ENCODE data around the gene SOBP.
A peak's percentile ranks its signal among the peaks of the same experiment; 100 is the strongest.

SOBP gene

DNA sequence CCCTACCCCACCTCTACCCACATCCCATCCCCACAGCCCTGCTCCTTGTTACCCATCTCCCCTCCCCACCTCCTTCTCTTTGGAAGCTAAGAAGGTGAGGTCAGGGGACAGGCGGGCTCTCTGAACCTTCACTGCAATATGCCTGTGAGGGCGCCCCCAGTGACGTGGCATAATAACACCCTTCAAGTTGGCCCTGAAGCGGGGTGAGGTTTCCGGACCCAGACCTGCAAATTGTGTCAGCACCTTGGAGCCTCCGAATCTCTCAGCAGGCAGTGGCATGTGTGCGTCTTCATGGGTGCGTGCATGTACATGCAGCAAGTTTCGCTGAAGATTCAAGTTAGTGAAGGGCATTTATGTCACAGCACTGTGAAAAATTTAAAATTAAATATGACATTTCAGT lies 114.6 kb downstream of the SOBP start:
- no peak overlapping the region for H3K4me3 ChIP-seq (ENCODE audit: control insufficient read depth, low read depth, low read length)
- DNase-seq (ENCODE audit: low read depth), result no peak
- TF ChIP-seq, protein P1, sequence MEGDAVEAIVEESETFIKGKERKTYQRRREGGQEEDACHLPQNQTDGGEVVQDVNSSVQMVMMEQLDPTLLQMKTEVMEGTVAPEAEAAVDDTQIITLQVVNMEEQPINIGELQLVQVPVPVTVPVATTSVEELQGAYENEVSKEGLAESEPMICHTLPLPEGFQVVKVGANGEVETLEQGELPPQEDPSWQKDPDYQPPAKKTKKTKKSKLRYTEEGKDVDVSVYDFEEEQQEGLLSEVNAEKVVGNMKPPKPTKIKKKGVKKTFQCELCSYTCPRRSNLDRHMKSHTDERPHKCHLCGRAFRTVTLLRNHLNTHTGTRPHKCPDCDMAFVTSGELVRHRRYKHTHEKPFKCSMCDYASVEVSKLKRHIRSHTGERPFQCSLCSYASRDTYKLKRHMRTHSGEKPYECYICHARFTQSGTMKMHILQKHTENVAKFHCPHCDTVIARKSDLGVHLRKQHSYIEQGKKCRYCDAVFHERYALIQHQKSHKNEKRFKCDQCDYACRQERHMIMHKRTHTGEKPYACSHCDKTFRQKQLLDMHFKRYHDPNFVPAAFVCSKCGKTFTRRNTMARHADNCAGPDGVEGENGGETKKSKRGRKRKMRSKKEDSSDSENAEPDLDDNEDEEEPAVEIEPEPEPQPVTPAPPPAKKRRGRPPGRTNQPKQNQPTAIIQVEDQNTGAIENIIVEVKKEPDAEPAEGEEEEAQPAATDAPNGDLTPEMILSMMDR (conservative IDR thresholded peaks at IDR 0.05; ENCODE audit: control insufficient read depth, insufficient read depth, low read depth, low read length), result no peak

DNA sequence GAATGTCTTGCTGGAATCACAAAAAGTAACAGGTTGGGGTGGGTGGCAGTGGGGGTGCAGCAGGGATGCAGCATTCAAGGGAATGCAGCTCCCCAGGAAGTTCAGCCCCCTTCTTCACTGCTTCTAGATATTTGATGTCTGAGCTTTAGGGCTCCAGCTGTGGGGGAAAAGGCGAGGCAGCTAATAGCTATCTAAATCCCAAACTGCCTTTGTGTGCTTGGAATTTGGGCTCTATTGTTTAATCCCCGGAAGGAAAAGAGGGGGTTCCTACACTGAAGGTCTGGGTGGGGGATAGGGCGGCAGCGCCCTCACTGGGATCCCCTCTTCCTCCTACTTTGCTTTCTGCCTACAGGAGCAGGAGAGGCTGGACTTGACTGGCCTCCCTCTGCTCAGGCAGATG lies 116.5 kb downstream of the SOBP start:
- no peak overlapping the region for H3K4me3 ChIP-seq (ENCODE audit: control insufficient read depth, low read depth, low read length)
- TF ChIP-seq, protein P1 (conservative IDR thresholded peaks at IDR 0.05; ENCODE audit: control insufficient read depth, insufficient read depth, low read depth, low read length), result no peak
- no peak for DNase-seq (ENCODE audit: low read depth)

DNA sequence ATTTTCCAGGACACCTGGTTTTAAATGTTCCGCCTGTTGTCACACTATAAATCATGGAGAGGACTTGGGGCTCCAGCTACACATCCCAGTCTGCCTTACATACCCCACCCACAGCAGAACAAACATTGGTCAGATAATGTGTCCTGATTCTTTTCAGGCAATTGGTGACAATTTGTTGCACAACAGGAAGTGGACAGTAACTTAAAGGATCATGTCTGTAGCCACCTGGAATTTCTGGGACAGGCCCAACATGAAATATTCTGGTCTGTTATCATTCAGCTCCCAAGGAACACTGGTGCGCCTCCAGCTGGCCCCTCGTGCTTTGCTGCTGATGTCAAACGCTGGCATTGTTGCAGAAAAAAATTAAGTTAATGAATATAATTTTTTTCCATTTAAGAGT lies 117.2 kb downstream of the SOBP start:
- DNase-seq (ENCODE audit: low read depth), result peak; percentile 31
- H3K4me3 ChIP-seq (ENCODE audit: control insufficient read depth, low read depth, low read length), result no peak overlapping the region
- TF ChIP-seq, protein P1 (conservative IDR thresholded peaks at IDR 0.05; ENCODE audit: control insufficient read depth, insufficient read depth, low read depth, low read length), result no peak

DNA sequence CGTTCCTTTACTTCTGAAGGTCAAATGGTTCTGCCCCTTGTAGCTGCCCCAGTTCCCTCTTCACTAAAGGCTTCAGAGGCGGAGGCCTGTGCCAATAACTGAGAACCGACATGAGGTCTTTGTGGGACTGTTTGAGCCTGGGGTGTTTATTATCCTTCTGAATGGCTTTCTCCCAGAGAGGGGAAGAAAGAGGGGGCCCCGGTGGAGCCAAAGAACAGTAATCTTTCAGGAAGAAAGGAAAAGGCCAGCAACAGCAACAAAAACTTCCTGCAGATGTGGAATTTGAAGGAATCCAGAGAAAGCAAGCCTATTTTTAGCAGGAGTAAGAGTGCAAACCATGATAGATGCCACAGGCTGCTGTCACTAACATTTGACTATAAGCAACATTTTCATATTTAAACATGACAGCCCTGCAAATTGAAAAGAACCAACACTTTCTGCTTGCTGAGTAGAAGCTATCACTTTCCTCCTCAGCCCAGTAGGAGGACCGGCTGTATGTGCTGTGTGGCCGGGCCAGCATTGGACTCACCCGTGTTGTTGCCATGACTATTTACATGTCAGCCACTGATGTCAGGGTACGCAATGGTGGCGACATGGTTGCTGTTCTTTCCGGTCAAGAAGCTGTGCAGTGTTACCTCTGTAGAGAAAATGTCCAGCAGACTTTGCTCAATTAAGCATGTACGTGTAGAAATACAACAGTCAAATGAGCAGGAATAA lies 121.3 kb downstream of the SOBP start:
- no peak for DNase-seq (ENCODE audit: low read depth)
- H3K4me3 ChIP-seq (ENCODE audit: control insufficient read depth, low read depth, low read length), result no peak overlapping the region
- TF ChIP-seq, protein P1 (conservative IDR thresholded peaks at IDR 0.05; ENCODE audit: control insufficient read depth, insufficient read depth, low read depth, low read length), result no peak

DNA sequence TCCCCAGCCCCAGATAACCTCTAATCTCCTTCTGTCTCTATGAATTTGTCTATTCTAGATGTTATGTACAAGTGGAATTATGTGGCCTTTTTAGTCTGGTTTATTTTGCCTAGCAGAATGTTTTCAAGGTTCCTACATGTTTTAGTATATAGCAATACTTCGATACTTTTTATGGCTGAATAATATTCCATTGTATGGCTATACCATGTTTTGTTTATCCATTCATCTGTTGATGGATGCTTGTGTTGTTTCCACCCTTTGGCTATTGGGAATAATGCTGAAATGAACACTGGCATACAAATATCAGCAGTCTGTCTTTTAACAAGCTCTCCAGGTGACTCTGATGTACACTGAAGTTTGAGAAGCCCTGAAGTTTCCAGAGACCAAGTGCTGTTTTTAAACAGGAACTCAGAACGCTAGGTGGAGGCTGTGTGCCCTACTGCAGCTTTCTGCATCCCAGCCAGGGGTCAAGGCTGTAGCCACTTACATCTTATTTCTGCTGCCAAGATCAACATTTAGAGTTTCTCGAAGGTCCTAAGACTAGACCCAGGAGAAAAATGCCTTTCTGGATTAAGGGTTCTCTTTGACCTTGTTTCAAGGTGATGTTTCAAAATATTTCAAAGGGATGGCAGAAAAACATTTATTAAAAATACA lies 123.0 kb downstream of the SOBP start:
- no peak overlapping the region for H3K4me3 ChIP-seq (ENCODE audit: control insufficient read depth, low read depth, low read length)
- TF ChIP-seq, protein P1 (conservative IDR thresholded peaks at IDR 0.05; ENCODE audit: control insufficient read depth, insufficient read depth, low read depth, low read length), result no peak
- DNase-seq (ENCODE audit: low read depth), result peak; percentile 7

DNA sequence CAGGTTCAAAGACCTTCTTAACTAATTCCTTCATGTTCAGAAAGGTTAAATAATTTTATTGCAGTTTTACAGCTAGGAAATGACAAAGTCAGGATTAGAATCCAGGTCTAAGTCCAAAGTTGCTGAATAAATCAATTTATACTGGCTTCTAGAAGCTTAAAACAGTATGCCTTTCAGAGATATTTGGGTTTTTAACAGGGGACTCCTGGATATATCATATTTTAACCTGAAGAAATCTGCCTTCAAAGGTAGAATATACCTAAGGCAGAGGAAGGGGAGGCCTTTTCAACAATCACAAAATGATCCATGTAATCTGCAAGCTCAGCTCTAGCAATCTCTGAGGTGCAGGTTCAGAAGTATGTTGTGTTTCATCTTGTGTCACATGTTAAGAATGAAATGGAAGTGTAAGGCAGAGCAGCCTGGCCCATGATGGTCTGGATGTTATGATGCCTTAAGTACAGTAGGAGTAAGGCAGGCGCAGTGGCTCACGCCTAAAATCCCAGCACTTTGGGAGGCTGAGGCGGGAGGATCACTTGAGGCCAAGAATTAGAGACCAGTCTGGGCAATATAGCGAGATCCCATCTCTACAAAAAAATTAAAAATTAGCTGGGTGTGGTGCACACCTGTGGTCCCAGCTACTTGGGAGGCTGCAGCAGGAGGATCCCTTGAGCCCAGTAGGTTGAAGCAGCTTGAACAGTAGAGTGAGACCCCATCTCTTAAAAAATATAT lies 123.9 kb downstream of the SOBP start:
- H3K4me3 ChIP-seq (ENCODE audit: control insufficient read depth, low read depth, low read length), result no peak overlapping the region
- no peak for DNase-seq (ENCODE audit: low read depth)
- TF ChIP-seq, protein P1 (conservative IDR thresholded peaks at IDR 0.05; ENCODE audit: control insufficient read depth, insufficient read depth, low read depth, low read length), result no peak
